HG03575 (cell line): ENCODE data around the gene FGD3.

ENCODE experiments used
- ATAC-seq: cut with Tn5 transposase; IDR thresholded peaks from one replicate; pipeline ENCODE4 v1.9.1; 2021; ENCODE audit not compliant: unreplicated experiment, insufficient number of reproducible peaks, low FRiP score; ENCODE audit errors: extremely low read depth

Gene FGD3

DNA sequence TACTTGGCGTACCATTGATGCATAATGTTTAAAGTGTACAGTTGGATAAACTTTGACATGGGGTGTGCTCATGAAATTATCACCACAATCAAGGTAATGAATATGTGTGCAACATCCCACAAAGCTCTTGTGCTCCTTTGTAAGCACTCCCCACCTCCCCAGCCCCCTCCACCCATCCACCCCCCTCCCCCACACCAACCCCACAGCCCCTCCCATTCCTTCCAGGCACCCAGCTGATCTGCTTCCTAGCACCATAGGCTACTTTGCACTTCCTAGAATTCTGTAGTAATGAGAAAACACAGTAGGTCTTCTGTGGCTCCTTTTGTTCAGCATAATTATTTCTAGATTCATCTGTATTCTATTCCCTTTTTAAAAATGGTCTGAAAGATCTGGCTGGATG is 24.5 kb downstream of the FGD3 start:
- ATAC-seq: no peak

DNA sequence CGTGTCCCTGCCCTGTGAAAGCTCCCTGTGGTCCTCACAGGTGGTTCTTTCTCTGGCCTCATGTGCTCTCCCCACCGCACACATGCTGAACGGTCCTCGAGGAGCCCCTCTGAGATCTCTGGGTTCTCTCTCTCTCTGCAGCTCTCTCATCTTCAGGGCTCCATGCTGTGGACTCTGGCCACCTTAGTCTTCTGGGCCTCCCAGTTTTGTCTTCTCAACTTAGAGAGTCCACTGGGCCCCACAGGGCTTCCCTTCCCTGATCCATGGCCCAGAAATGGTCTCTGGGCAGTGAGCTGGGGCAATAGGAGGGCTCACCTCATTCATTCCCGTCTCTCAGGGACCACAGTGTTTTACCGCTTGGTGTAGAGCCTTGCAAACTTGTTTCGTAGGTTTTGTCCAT is 26.4 kb downstream of the FGD3 start:
- ATAC-seq: no peak

GRCh38 chr9:92974161-92974661 is 26.9 kb downstream of the FGD3 start:
- ATAC-seq: no peak

GRCh38 chr9:92974761-92975755 is 27.7 kb downstream of the FGD3 start:
- ATAC-seq: no peak

GRCh38 chr9:92976431-92976830 is 29.1 kb downstream of the FGD3 start:
- no peak for ATAC-seq

DNA sequence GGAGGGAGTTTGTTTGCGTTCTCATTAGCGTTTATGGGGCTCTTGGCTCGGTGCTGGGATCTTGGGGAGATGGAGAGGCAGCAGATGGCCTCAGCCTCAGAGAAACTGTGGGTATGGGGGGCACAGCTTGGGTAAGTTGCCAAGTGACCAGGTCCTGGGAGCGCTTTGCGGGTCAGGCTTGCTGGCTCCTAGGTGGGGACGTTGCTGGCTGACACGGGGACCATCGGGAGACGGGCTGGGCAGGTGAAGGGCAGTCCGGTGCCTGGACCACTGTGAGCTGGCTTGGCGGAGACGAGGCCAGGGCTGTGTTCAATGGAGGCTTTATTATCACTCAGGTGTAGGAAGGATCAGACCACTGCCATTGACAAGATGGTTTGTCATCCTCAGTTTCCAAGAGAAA is 30.0 kb downstream of the FGD3 start:
- ATAC-seq: no peak

GRCh38 chr9:92978345-92978875 is 31.1 kb downstream of the FGD3 start:
- ATAC-seq: no peak

DNA sequence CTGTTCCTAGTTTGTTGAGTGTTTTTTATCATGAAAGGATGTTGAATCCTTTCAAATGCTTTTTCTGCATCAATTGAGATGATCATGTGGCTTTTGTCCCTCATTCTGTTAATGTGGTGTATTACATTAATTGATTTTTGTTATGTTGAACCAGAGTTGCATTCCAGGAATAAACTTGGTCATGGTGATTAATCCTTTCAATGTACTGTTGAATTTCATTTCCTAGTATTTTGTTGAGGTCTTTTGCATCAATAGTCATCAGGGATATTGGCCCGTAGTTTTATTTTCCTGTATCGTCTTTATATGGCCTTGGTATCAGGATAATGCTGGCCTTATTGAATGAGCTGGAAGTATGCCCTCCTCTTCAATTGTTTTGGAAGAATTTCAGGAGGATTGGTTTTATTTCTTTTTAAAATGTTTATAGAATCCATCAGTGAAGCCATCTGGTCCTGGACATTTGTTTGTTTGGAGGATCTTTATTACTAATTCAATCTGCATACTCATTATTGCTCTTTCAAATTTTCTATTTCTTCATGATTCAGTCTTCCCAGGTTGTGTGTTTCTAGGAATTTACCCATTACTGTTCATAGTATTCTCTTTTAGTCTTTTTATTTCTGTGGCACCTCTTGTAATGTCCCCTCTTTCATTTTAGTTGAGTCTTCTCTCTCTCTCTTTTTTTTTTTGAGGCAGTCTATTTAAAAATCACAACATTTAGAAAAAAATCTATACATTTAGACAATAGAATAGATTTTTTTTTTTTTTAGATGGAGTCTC is 32.1 kb downstream of the FGD3 start:
- no peak for ATAC-seq

- no peak for ATAC-seq
Observed at GRCh38 chr9:92980085-92980745, 32.9 kb downstream of the FGD3 start.

GRCh38 chr9:92982130-92982529 is 34.8 kb downstream of the FGD3 start:
- no peak for ATAC-seq

- no peak for ATAC-seq
Observed at GRCh38 chr9:92983984-92984589, 36.8 kb downstream of the FGD3 start.

DNA sequence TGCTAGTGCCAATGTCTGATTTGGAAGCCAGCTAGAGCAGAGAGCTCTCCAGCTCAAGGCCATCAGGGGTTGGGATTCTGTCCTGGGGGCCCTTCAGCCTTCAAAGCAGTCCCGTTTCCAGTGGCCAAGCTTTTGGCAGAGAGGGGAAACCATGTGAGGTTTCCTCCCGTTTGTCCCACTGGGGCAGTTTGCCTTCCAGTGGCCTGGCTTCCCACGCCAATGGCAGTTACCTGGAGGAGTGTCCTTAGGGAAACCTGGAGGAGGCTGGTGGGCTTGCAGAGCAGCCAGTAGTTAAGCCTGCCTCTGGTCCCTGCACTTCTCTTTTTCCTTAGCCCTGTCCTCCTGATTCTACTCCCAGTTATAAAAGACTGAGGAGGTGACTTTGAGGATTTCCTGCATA is 37.7 kb downstream of the FGD3 start:
- no peak for ATAC-seq

- no peak for ATAC-seq
Observed at GRCh38 chr9:92986176-92987119, 39.1 kb downstream of the FGD3 start.

- ATAC-seq: no peak
Observed at GRCh38 chr9:92988215-92988768, 41.0 kb downstream of the FGD3 start.

DNA sequence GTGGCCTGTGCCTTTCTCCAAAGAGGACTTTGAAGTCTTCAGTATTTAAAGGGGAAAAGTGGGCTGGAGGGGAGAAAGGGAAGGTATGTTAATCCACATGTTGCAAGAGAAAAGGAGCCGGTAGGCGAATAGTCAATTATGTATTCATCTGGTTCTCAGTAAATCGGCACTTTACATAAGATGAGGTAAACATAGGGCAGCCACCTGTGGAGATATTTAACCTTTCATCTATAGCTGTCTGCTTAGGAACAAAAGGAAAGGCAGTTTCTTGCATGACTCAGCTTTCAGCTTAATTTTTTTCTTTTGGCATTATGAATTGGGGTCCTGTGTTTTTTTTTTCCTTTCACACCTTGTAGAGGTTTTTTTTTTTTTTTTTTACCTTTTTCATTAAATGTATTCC is 42.2 kb downstream of the FGD3 start:
- no peak for ATAC-seq

DNA sequence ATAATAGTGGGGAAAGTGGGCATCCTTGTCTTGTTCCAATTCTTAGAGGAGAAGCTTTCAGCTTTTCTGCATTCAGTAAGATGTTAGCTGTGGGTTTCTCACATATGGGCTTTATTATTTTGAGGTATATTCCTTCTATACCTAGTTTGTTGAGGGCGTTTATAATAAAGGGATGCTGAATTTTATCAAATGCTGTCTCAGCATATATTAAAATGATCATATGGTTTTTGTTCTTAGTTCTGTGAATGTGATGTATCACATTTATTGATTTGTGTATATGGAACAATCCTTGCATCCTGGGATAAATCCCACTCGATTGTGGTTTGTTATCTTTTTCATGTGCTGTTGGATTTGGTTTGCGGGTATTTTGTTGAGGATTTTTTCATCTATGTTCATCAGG is 43.1 kb downstream of the FGD3 start:
- no peak for ATAC-seq

DNA sequence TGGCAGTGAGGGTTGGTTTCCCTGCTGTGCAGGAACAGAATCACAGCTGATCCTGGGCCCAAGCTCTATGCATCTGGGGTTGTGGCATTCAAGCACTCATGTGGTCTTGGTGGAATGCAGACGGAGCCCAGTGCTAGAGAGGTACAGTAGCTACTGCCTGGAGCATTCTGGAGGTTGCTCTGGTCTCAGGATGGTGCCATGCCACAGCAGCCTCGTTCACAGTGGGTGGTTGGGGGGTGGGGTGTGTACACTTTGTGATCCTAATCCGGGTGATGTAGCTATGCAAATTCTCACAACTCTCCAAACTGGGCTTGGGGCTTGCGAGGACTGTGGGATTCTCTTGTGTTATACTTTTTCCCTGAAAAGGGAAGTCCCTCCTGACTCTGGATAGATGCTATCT is 45.2 kb downstream of the FGD3 start:
- no peak for ATAC-seq
